GM04503 (cell line): ENCODE measurements around the gene CDH4.

ENCODE experiments used
- DNase-seq: peaks from one replicate; pipeline ENCODE4 v3.0.0-alpha.2; 2012; ENCODE audit warnings: low read depth

CDH4 gene

DNA sequence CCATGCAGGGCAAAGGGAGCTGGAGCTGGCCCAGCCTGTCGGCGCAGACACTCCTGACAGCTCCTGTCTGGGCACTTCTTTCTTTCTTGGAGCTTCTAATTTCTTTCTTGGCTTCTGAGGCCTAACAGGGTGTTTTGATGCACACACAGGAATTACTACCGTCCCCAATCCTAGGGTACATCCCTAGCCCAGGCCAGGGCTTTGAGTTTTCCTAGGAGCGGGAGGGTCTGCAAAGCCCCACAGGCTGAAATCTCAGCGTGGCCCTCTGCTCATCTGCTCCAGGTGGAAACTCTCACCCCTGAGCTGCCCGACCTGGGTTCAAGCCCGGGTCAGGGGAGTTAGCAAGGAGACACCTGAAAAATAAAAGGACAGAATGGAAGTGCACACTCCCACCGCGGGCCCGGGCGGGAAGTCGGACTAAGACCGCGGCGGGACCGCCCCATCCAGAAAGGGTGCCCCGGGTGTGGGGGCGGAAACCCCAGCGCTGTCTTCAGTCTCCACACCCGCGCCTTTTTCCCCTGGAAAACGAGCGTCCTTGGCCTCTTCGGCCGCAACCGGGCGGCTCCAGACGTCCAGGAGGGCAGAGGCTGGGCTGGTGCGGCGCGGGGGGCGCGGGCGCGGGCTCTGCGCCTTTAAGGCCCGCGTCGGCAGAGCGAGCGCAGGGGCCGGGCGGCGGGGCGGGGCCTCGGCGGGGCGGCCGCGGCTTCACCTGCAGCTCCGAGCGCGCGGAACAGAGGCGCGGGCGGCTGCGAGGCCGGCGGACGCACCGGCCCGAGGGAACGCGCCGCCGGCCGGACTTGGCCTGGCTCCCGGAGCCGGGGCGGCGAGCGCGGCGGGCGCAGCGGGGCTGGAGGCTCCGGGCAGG, at the start of gene CDH4:
CDH4 (plus strand) TSS at position 733 of the 865 bp plus-strand sequence.
- no peak for DNase-seq

DNA sequence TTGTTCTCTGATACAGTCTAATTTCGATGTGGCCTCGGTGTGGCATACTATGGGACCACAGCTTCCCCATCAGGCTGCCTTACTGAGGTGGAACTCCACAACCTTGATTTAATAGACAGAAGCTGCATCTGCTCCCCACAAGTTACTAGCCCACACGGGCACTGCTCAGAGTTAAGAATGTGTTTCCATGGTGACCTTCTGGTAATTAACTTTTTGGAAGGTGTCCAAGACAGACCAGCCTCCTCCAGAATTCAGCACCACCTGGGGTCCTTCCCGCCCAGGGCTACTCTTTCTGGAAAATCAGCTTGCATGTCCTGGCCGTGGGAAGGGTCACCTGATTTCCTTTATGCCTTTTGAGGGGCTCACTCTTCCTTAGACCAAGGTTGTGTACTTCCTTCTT, 48.7 kb upstream of the CDH4 start:
- DNase-seq: no peak

DNA sequence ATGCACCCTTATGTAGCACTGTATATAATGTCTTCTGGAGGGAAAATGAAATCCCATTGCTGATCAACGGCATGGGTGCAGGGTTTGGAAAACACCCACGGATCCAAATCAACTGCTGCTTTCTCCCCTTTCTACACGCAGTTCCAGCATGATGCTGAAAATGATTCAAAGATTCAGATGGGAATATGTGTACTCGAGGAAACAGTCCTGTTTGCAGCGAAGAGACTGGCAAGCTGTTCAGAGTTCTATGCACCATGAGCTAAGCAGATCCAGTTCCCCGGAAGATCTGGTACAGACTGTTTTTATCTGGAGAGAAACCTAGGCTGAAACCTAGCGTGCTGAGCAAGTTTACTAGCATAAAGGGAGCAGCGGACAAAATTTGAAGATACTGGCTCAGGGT, 47.9 kb upstream of the CDH4 start:
- no peak for DNase-seq

DNA sequence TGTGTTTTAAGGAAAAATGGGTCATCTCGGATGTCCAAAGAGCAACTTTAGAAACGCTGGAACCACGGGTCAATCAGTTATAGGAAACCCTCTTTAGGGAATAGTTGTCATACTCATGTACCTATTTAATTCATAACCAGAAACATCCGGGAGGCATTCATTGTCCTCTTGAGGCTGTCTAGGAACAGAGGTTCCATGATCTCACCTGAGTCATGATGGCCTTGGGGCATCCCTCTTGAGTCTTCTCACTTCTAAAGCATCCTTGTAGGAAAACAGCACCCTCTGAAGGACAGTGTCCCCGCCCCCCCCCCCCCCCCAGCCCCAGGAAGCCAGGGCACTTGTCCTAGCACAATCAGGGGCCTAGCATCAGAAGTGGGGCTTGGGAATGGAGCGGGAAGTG, 46.3 kb upstream of the CDH4 start:
- no peak for DNase-seq

DNA sequence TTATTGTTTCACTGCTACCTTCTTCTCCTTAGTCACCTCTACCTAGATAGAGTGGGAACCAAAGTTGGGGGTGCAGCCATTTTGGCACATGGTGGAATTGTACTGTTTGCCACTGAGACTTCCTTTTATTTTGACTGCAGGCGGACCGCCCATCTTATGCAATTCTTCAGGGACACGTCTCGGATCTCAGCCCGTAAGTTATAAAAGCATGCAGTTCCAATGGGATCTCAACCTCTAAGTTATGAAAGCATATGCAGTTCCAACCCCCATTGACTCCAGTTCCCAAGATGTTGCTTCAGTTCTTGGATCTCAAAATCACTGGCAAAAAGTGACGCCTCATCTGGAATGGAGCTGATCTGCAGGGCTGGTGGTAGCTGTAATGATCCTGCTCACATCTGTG, 41.2 kb upstream of the CDH4 start:
- DNase-seq: no peak

DNA sequence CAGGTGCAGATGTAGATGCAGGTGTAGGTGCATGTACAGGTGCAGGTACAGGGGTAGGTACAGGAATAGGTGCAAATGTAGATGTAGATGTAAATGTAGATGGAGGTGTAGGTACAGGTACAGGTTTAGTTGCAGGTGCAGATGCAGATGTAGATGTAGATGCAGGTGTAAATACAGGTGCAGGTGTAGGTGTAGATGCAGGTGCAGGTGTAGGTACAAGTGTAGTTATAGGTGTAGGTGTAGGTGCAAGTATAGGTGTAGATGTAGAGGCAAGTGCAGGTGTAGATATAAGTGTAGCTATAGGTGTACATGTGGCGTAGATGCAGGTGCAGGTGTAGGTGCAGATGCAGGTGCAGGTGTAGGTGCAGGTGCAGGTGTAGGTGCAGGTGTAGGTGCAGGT, 34.2 kb upstream of the CDH4 start:
- DNase-seq: no peak

DNA sequence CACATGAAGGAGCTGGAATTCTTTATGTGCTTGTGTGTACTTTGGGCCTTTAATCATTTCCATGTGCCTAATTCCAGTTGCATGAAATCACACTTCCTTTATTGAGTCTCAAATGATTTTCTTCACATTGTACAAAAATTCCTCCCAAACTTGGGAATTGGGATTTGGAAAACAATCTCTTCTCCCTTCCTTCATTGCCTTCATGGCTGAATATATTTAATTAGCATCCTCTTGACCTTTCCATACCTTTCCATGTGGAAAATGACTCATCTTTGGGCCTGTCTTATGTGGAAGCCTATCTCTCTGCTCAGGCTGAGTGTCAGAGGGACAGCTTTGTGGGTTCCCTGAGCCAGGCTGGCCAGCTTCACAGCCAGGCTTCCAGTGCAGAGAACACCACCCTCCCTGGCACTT, 33.0 kb upstream of the CDH4 start:
- DNase-seq: peak; percentile 50

DNA sequence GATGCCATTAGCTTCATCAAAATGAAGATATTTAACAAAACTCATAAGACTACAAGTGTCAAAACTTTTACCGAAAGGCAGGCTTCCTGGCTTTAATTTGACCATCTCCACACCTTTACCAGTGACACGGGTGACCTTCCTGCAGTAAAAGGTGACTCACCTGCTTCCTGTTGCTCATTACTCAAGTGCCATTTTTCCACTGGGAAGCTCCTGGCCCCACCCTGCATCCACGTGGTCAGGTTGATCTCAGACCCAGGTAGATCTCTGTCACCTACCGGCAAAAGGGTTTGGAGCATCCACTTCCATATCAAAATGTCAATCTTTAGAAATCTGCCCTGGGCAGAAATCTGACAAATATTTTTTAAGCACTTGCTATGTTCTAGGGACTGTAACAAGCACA, 31.9 kb upstream of the CDH4 start:
- DNase-seq: no peak

DNA sequence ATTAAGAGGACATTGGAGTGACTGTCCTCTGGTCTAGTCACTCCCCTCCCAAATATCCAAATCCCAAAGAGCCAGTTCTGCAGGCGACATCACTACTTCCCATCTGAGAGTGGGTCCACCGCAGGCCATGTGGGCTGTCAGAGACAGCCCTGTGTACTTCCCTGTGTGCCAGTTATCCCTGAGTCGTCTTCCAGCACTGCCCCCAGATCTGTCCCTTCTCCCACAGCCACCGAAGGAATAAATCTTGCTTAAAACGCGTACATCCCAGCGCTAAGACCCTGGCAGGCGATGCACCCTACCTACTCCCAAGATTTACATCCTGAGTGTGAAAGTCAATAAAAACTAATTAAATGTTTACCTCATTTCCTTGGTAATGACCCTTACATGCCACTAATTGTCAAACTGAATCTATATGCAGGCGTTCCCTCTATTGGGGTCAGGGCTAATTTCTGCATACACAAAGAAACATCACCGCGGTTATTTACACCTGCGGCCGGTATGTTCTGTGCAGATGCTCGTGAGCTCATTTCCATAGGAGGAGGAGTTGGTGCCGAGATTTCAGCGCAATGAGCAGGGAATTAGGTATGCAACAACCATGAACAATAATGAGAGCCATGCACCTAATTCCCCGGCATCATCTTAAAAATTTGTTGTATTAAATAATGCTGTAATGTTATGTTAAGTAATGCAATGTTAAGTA, 31.3 kb upstream of the CDH4 start:
- DNase-seq: no peak

DNA sequence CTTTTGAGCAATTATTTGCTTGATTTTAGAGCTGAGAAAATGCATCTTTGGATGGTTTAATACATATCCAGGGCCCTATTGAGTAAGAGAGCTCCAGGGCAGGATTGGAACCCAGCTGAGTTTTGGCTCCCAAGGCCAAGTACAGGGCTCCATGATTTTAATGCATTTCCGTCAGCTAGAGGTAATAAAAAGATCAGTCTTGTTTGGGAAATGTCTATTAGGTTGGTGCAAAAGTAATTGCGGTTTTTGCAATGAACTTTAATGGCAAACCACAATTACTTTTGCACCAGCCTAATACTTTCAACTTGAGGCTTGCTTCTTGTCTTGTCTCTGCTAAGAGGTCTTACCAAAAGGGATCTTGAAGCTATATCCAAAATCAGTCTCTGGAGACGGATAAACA, 29.4 kb upstream of the CDH4 start:
- DNase-seq: no peak

DNA sequence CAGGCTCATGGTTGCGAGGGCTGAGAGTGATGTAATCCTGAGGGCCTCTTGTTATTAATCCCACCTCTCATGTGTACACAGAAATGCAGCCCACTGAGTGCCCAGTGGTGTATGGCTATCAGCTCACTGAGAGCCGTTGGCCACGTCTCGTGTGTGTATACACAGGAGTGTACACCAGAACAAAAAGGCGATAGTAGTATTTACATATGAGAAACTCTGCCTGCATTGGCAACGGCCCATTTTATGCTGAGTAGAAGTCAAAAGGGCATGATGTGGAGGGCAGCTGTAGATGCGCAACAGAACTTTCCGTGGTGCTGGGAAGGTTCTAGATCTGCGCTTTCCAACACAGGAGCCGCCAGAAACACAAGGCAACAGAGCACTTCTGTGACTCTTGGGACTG, 28.9 kb upstream of the CDH4 start:
- no peak for DNase-seq

DNA sequence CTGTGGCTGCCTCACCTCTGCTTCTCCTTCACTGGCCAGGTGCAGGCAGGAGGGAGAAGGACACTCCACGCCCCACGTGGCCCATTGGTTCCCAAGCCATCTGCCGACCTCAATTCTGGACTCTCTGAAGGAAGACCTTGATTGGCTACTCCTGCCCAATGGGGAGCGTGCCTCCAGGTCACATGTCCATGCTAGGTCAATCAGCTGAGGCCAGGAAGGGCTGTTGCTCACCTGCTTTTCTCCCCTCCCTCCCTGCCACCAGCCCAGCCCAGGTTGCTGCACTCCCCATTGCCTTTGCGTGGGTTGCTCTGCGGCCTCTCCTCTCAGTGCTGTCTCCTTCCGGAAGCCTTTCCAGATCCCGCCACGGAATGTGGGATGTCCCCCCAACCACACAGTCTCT, 21.9 kb upstream of the CDH4 start:
- DNase-seq: no peak

DNA sequence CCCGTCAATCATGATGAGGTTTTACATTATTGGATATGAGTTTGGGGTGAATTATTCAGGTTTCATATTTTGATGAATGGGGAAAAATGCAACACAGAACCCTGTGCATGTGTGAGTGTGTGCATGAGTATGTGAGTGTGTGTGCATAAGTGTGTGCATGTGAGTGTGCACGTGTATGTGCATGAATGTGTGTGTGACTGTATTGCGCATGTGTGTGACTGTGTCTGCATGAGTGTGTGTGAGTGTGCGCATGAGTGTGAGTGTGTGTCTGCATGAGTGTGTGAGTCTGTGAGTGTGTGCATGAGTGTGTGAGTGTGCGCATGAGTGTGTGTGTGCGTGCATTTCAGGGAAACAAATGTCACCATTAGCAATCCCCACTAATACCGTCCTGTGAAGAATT, 18.5 kb upstream of the CDH4 start:
- no peak for DNase-seq

DNA sequence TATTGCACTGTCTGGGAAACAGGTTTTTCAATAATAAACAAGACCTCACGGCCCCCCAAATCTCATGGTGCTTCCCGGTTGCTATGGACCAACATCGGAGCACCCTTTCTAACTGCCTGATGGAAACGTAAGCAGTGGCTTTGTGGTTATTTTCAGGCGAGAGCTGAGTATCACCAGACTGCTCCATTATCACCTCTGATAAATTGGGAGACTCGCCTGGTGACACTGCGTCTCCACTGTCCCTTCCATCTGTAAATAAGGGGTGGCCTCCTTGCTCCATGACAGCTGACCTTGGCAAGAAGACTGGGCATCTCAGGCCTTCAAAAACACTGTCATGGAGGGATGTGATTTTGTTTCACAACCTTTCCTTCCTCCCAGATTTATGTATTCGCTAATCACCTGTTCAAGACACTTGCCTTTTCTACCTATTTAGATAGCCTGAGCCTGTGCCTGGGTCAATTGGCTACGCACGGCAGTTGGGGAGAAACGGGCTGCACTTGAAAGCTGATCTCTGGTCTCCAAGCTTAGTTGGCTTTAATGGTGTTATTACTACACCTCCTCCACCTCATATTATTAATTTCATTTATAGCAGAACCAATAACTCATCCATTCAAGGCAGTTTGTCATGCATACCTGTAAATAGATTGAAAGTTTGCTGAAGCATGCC, 17.7 kb upstream of the CDH4 start:
- DNase-seq: no peak

DNA sequence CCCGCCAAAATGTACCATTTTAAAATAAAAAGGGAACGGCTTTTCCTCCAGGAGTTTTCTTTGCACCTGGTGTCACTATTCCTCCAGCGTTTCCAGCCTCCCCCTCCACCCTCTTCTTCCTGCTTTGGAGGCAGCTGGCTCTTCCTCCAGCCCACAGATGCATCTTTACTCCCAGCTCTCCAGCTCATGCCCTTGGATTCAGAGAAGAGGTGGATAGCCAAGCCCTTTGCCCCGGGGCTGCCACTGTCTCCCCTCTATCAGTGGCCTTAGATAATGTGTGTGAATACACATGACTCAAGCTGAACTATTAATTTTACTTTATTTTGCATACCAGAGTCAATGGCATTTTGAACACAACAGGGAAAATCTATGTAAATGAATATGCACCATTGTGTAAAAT, 15.3 kb upstream of the CDH4 start:
- no peak for DNase-seq

DNA sequence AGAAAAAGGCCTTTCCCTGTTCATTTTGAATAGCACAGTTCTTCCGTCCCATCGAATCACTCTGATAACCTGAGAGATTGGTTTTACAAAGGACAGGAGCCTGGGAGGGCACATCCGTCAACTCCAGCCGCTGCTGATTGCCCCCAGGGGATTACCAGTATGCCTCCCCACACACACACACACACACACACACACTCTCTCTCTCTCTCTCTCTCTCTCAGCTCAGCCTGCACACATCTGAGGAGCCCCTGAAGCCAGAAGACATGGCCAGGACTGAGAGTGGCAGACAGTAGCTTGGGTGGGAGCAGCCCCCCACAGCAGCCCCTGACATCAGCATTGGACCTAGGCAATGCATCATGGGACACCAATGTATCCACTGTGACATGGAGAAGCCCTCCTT, 13.2 kb upstream of the CDH4 start:
- no peak for DNase-seq

DNA sequence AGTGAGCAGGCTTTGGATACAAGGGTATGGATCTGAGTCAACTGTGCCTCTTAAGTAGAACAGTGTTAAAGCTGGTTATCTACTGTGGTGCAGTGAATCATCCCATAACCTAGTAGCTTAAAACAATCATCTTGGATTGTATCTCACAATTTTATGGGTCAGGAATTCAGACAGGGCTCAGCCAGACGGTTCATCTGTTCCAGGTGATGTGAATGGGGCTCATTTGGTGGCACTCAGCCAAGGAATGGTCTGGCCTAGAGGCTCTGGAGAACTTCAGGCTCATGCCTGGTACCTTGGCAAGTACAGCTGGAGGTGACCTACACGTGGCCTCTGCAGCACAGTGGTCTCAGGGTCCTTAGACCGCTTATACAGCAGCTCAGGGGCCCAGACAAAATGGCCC, 11.2 kb upstream of the CDH4 start:
- DNase-seq: no peak

DNA sequence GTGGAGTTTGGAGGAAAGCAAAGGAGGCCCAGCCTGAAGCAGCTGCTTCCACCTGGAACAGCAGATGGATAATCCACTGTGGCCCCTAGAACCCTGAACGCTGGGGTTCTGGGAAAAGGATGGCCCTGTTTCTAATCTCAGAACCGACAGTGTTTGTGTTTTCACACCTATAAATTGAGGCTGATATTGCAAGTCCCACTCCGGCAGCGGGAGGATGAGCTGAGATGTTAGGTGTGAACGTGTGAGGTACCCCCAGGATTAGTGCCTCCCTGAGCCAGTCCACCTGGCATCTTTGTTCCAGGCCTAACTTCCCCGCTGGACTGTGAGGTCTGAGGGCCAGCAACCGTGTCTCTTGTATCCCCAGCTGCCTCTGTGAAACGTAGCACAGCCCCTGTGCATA, 7.8 kb upstream of the CDH4 start:
- no peak for DNase-seq

DNA sequence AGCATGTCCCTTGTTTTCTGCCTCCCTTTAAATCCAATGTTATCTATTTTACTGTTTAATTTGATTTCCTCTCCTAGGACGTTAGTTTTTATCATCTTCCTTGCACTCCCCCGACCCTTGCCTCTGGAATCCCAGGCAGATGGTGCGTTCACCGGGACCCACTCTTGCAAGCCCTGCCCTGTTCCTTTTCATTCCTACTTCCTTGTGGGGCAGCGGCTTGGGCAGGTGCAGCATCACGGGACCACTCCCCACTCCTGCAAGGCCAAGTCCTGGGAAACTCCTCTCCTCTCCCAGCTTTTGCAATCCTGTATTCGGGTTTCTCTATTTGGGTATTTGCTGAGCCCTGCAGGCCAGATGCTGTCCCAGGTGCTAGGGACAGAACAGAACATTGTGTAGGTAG, 5.8 kb upstream of the CDH4 start:
- DNase-seq: no peak

DNA sequence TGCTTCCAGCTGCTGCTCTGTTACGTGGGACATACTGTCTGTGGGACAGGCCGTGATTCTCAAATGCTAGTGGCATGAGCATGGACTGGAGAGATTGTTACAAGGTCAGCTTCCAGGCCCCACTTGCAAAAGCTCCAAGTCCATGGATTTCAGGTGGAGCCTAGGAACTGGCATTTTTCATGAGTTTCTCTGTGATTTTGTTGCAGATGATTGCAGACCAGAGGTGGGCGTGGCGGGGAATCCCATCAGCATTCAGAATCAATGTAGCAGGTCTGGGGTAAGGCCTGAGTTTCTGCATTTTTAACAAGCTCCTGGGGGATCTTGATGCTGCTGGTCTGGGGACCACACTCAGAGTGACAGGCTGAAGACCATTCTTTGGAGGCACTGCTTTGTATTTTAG, 2.4 kb upstream of the CDH4 start:
- DNase-seq: no peak

DNA sequence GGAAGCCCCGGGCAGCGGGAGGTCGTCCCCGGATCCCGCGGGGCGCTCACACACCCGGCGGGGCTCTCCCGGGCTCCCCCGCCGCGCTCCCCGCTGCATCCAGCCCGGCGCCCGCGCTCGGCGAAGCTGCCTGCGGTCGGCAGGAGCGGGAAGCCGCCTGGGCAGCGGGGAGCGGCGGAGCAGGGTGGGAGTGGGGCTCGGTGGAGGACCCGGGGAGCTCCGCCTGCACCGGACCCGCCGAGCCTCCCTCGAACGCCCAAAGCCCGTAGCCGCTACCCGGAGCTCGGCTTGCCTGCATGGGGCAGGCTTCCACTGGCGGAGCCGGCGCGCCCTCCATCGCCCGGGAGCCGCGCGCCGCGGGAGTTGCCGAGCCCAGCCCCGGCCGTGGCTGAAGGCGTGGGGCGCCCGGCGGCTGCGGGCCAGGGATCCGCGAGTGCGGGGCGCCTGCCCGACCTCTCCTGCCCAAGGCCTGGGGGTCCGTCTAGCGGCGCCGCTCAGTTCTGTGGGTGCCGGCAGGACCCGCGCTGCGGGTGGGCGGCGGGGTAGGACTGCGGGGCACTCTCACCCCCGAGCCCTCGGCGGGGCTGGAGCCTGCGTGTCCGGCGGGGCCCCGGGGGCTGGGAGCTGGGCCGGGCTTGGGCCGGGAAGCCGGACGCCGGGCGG, 671 bp downstream of the CDH4 start:
- no peak for DNase-seq

DNA sequence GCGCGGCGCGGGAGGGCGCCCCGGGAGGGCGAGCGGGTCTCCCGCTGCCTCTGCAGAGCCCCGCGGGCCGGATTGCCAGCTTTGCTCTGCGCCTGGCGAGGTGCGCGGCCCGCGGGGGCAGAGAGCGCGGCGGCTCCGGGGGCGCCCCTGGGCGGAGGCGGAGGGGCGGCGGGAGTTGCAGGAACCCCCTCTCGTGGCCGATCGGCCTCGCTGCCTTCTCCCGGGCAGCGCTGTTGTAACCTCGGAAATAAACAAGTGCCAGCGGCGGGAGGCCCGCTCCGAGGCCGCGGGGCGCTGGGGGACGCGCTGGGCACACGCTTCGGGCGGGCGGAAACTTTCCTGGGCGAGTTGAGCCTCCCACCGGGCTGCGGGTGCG, 1.2 kb downstream of the CDH4 start:
- DNase-seq: no peak
